HG03439 (cell line): Measurements from ENCODE around the gene UTP25.
"Not testable (repeated sequence)": the region's sequence is repeated elsewhere in the genome, so short reads cannot be mapped to it uniquely, and the experiment has no call there.

ENCODE experiments used
- ATAC-seq: cut with Tn5 transposase; IDR thresholded peaks from one replicate; pipeline ENCODE4 v1.9.1; 2021; ENCODE audit warnings: mild to moderate bottlenecking, moderate library complexity; ENCODE audit not compliant: unreplicated experiment

The UTP25 gene

DNA sequence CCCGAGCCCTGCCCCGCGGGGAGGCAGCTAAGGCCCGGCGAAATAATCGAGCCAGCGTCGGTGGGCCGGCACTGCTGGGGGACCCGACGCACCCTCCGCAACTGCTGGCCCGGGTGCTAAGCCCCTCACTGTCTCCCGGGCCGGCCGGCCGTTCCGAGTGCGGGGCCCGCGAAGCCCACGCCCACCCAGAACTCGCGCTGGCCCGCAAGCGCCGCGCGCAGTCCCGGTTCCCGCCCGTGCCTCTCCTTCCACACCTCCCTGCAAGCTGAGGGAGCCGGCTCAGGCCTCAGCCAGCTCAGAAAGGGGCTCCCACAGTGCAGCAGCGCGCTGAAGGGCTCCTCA, 61.3 kb downstream of the UTP25 start:
- ATAC-seq: no peak

DNA sequence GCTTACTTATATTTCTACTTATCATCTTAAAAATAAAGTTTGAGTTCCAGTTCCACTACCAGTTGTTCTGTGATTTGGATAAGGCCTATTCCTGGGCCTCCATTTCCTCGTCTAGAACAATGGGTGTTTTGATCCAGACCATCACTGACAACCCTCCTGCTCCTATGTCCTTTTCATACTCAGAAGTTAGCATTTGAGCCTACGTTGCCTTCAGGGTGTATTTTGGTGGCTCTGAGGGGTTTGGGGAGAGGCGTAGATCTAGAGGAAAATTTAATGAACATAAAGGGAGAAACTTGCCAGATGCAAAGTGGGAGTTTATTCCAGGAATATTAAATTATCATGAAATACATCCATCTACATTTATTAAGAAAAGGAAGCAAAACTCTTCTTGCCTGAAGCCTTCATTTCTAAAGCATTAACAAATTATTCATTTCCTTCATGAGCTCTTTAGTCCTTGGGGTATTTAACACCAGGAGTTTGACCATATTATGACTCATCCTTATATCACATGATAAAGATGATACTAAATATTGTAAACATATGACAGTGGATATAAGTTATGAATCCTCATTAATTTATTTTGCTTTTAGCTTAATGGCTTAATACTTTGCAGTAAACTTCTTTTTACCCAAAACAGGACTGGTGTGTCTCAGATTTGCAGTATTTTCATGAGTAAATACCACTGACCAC, 63.0 kb downstream of the UTP25 start:
- ATAC-seq: no peak

DNA sequence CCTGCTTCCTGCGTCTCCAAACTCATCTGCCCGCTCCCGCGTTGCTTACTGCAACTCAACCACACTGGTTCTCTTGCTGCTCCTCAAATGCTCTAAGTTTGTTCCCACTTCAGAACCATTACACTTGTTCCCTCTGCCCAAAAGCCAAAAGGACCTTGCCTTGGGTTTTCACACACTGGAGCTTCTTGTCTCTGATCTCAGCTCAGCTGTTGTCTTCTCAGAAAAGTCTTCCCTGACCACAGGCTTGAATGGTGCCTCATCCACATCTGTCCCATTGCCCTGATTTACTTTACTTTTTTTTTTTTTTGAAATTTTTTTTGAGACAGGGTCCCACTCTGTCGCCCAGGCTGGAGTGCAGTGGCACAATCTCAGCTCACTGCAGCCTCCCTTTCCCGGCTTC, 66.0 kb downstream of the UTP25 start:
- no peak for ATAC-seq

DNA sequence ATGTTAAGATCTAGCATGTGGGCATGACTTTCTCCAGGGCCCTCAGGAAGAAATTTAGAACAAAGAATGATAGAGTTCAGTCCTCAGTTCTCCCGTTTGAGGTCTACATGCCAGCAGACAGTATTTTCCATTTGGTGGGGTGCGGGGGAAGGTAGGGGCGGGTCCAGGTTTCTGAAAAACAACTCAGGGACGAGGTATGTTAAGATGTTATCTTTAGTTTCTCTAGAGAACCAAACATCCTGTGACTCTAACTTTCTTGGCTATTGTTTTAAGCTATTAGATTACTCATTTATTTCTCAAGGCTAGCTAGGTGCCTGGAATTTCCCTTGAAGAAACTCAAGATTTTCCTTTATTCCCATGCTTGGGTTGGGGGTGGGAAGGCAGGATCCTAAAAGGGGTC, 67.9 kb downstream of the UTP25 start:
- no peak for ATAC-seq

DNA sequence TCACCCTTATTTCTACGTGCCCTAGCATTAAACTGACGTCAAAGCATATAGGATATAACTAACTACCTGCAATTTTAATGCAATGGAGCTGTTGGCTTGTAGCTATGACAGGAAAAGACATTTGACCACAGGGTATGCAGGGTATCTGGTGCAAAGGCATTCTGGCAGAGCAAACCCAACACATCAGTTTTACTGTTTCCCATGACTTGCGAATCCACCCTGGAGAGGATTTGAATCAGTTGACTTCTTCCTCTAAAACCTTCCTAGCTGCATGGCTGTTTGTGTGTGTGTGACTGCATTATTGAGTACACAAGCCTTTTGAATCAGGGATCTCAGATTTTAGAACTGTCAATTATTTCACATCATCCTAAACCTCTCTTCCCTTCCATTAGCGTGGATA, 68.6 kb downstream of the UTP25 start:
- no peak for ATAC-seq

DNA sequence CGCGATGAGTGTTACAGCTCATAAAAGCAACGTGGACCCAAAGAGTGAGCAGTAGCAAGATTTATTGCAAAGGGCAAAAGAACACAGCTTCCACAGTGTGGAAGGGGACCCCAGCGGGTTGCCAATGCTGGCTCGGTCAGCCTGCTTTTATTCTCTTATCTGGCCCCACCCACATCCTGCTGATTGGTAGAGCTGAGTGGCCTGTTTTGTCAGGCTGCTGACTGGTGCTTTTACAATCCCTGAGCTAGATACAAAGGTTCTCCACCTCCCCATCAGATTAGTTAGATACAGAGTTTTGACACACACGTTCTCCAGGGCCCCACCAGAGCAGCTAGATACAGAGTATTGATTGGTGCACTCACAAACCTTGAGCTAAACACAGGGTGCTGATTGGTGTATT, 70.5 kb downstream of the UTP25 start:
- not testable (repeated sequence) for ATAC-seq

DNA sequence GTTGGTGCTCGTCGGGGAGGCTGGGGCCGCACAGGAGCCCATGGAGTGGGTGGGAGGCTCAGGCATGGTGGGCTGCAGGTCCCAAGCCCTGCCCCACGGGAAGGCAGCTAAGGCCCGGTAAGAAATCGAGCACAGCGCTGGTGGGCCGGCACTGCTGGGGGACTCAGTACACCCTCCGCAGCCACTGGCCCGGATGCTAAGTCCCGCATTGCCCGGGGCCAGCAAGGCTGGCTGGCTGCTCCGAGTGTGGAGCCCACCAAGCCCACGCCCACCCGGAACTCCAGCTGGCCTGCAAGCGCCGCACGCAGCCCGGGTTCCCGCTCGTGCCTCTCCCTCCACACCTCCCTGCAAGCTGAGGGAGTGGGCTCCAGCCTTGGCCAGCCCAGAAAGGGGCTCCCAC, 71.1 kb downstream of the UTP25 start:
- not testable (repeated sequence) for ATAC-seq

DNA sequence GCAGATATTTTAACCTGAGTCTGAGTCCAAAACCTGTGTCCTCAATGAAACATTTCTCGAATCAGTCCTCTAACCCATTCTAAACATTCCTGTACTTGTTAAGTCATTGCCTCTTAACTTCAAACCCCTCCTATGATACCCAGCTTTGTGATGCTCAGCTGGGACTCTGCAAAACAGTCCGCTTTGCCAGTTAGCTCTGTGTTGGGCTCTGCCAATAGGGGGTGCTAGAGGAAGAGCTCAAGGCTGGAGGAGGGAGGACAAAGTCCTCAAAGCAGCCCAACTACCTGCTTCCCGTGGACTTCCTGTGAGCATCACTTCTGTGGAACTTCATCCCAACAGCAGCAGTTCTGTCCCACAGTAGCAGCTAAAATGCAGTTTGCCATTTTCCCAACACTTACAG, 72.2 kb downstream of the UTP25 start:
- ATAC-seq: no peak

DNA sequence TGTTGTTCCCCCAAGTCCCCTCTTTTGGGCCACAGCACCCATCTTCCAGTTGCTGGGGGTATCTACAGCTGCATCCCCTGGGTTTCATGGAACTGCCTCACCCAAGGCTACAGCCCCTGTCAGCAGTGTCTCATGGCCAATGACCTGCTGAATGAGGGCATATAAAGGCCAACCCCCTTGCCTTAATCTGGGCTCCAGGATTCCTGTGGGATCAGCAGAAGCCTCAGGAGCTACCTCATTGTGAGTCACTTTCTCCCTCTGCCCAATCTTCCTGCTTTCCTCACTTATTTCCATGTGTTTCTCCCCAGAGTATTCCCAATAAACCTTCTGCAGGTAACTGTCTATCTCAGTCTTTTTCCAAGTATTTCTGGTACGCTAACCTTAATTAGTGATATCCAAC, 73.0 kb downstream of the UTP25 start:
- no peak for ATAC-seq

DNA sequence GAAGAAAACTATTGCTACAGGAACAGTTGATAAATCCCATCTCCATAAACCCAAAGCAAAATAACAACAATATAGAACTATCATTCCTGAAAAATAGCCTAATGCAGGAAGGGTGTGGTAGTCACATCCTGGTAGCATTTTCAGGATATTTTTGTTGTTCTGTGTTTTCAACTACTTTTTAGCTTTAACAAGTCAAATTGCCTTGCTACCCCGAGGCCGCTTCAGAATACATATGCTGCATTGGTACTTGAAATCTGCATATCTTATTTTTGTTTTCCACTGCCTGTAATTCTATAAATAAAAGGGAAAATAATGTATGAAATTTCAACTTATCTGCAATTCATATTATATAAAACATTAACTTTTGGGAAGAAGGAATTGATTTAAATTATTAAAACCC, 73.4 kb downstream of the UTP25 start:
- ATAC-seq: no peak

DNA sequence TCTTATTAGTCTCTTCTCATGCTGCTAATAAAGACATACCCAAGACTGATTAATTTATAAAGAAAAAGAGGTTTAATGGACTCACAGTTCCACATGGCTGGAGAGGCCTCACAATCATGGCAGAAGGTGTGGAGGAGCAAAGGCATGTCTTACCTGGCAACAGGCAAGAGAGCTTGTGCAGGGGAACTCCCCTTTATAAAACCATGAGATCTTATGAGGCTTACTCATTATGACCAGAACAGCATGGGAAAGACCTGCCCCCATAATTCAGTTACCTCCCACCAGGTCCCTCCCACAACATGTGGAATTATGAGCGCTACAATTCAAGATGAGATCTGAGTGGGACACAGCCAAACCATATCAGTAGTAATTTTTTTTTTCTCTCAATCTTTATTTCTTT, 77.0 kb downstream of the UTP25 start:
- ATAC-seq: not testable (repeated sequence)
